COLO668 (cell line): Measurements from ENCODE around the gene SOD2.
"Not testable (repeated sequence)": the region's sequence is repeated elsewhere in the genome, so short reads cannot be mapped to it uniquely, and the experiment has no call there.

Source experiments
- DNase-seq: peaks from one replicate; lab custom pipeline; 2025; ENCODE audit not compliant: unreplicated experiment; lab: John Stamatoyannopoulos, UW

Gene SOD2

DNA sequence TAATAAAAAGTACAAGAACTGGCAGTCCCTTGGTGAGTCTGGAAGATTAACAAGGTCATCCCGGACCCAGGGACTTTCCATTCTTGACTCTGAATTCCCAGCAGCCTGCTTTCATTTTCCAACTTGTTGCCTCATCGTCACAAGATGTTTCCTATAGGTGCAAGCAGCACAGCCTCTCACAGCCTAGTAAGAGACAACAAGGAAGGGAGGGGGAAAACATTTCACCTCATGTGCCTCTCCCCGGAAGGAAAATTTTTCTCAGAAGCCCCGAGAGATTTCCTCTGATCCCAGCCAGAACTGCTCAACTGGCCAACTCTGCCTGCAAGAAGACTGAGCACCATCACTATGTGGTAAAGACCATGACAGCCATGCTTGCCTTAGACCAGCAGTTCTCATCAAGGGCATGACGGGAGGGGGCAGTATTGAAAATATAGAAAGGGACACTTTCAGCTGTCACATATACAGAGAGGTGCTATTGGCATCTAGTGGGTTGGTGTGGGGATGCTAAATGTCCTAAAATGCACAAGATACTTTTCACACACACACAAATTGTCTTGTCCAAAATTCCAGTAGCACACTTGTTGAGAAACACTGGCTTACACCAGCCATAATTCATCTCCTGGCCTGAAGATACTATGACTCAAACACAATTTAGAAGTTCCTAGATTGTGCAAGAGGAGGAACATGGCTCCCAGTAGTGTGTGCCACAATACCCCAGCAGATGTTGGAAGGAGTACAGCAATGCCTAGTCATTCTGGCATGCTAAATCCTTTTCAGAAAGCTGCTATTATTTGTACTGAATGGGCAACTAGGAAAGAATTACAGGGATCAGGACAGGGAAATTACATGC, 23.4 kb upstream of the SOD2 start:
- DNase-seq = no peak

DNA sequence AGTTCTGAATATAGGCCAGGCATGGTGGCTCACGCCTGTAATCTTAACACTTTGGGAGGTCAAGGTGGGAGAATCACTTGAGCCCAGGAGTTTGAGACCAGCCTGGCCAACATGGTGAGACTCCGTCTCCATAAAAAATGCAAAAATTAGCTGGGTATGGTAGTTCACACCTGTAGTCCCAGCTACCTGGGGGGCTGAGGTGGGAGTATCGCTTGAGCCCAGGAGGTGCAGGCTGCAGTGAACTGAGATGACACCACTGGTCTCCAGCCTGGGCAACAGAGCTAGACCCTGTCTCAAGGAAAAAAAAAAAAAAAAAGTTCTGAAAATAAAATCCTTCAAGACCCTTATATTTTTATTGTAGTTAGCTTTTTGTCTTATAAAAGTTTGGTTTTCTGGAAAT, 22.6 kb upstream of the SOD2 start:
- DNase-seq = no peak

DNA sequence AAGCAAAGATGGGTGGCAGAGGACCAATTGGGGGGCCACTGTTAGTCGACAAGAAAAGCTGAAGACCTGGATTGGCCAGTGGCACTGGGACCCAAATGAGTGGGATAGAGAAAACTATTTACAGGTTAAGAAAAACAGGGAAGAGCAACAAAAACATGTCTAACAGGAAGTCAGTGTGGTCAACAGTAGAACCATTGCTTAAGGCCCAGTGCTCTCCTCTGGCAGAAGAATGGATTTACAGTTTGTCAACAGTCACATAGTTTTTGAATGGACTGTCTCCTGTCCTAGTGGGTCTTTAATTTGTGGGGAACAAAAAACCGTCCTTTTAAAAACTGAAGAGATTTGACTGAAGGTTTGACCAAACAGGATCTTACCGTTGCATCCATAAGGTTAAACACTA, 22.1 kb upstream of the SOD2 start:
- DNase-seq = no peak

DNA sequence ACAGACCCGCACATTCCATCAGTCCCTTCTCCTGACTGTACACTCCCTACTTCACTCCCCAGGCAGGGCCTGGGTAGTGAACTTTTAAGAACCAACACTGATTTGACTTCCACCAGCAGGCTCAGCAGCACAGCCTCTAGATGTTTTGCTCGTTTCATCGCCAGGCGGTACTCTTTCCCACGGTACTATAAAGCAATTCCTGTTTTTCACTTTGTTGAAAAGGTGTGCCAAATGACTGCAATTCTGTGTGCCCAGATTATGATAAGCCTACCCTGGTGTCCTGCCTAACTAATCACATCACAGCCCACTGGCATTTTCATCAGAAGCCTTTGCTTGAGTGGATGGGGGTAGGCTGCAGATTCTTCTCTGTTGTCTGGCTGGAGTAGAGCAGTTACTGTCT, 21.4 kb upstream of the SOD2 start:
- no peak for DNase-seq

DNA sequence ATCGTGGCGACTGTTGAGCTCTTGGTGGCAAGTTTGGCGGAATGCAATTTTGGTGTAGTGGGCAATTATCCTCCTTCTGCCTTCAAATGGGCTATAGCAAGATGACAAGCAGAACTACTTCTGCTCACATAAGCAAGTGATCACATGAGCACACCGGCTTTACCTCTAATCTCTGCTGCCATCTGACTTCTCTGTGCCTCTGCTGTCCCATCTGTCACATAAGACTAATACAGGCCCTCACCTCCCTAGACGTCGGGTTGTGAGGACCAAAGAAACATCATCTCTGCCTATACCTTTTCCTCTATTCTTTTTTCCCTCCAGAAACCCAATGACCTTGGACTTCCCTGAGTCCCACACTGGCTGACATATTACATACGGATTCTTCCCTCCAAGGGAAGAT, 20.9 kb upstream of the SOD2 start:
- no peak for DNase-seq

DNA sequence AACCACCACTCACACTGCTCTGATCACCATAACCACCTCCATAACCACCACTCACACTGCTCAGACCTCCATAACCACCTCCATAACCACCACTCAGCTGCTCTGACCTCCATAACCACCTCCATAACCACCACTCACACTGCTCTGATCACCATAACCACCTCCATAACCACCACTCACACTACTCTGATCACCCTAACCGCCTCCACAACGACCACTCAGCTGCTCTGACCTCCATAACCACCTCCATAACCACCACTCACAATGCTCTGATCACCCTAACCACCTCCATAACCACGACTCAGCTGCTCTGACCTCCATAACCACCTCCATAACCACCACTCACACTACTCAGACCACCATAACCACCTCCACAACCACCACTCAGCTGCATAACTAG, 19.3 kb upstream of the SOD2 start:
- DNase-seq = not testable (repeated sequence)

DNA sequence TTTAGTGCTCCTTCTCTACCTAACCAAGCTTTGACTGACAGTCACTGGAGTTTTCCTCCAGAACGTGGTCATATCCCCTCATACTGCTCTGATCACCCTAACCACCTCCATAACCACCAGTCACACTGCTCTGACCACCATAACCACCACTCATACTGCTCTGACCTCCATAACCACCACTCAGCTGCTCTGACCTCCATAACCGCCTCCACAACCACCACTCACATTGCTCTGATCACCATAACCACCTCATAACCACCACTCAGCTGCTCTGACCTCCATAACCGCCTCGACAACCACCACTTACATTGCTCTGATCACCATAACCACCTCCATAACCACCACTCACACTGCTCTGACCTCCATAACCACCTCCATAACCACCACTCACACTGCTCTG, 17.6 kb upstream of the SOD2 start:
- not testable (repeated sequence) for DNase-seq

DNA sequence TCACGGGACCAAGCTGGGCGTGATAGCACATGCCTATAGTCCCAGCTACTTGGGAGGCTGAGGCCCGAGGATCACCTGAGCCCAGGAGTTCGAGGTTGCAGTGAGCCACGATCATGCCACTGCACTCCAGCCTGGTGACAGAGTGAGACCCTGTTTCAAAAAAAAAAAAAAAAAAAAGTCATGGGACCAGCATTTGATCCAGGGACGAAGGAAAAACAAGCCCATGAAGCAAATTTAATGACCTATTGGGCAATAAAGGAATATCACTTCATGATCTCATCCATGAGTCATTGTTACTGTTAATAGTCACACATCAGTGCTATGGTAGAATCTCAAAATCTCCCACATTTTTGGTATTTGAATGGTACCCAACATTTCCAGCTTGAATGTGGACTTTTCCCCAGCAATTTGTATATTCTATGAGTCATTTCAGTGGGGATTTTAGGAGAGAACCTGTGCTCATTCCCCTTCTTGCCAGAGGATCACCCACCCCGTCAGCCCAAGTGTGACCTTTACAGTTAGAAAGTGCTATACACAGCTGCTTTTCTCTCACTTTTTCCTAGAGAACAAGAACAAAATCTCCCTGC, 8.5 kb upstream of the SOD2 start:
- DNase-seq = no peak

DNA sequence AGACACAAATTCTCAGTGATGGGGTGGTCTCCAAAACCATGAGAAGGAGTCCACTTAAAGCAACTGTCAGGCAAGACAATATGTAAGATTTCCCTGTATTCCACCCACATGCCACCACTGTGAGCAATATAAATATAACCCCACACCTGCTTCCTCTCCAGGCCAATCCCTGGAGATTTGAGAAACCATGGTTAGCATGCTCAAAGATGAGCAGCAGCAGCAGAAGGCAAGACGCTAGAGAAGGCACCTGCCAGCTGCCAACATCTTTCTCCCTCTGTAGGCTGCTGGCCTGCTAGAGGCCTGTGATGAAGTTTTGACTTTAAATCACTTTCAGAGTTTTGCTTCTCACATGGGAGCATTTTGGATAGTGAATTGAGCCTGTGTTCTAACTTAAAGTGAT, 7.9 kb upstream of the SOD2 start:
- no peak for DNase-seq

DNA sequence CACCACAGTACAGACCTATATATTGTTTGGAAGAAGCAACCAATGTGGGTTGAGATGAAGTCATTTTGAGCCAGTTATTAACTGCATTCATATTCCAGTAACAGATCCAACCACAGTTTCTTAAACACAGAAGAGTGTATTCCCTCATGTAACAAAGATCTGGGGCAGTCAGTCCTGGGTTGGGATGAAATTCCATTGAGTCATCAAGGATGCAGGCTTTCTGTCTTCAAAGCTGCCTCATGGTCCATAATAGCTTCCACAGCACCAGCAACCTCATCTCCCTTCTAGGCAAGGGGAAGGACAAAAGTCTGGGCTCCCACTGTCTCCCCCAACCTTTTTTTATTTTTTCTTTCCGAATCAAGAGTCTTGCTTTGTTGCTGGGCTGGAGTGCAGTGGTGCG, 2.9 kb upstream of the SOD2 start:
- DNase-seq = no peak

DNA sequence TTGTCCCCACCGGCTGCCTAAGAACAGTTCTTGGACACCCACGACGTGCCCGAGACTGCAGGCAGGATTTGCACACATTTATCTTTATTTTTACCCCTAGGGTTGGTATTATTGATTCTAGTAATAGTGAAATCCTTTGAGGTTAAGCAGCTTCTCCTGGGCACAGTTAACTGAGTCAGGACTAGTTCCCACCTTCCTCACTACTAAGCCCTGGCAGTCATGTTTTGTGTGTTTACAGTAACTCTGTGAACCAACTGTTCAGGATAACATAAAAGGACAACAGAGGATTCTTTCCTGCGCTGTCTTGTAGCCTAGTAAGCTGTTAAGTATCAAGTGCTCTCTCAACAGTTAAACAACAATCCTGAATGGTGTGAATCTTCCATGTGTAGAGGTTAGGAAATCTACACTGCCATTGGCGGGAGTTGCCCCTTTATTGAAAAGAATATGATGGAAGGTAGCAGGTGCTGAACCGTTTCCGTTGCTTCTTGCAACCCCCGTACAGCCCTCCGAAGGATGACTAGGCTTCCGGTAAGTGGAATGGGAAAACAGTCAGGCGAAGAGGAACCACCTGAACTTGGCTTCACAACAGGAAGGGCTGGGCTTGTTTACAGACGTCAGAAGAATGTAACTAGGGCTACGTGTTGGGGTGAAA, 979 bp upstream of the SOD2 start:
- DNase-seq = peak; percentile 27

DNA sequence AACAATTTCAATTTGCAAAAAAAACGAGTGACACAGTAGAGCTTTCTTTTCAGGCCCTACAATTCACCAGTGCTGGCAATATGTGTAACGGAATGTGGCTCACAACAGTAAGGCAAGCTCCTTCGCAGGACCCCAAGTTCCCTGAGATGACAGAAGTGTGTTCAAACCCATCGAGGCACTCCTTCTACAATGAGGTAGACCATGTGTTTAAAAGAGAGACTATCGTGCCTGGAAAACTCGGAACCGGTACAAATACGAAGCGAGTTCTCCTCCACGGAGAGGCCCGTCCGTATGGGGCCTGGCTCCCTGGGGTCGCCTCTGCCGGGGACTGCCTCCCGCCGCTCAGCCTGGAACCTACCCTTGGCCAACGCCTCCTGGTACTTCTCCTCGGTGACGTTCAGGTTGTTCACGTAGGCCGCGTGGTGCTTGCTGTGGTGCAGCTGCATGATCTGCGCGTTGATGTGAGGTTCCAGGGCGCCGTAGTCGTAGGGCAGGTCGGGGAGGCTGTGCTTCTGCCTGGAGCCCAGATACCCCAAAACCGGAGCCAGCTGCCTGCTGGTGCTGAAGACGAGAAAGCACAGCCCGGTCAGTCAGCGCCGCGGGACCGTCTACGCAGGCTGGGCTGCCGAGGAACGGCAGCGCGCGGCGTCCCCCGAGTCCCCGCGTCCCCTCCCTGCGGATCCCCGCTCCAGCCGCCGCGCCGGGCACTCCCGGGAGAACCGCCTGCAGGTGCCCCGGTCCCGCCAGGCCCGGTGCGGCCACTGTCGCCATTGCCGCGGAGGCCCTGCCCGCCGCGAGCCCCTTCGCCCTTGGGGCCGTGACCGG, 526 bp downstream of the SOD2 start:
- peak; percentile 57 for DNase-seq

DNA sequence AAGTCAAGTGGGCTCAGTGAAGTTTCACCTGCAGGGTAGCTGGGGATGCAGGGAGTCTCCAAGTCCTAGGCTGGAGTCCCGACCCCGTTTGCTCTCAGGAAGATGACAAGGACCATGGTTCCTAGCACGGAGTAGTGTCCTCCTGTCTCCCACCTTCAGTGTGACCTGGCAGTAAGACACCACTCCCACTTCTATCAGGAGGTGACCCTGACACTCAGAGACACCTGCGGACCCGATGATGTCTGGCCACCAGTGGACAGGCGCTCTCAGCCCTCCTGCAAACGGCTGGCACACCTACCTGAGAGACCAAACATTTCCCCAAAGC, 1.1 kb downstream of the SOD2 start:
- DNase-seq = no peak

DNA sequence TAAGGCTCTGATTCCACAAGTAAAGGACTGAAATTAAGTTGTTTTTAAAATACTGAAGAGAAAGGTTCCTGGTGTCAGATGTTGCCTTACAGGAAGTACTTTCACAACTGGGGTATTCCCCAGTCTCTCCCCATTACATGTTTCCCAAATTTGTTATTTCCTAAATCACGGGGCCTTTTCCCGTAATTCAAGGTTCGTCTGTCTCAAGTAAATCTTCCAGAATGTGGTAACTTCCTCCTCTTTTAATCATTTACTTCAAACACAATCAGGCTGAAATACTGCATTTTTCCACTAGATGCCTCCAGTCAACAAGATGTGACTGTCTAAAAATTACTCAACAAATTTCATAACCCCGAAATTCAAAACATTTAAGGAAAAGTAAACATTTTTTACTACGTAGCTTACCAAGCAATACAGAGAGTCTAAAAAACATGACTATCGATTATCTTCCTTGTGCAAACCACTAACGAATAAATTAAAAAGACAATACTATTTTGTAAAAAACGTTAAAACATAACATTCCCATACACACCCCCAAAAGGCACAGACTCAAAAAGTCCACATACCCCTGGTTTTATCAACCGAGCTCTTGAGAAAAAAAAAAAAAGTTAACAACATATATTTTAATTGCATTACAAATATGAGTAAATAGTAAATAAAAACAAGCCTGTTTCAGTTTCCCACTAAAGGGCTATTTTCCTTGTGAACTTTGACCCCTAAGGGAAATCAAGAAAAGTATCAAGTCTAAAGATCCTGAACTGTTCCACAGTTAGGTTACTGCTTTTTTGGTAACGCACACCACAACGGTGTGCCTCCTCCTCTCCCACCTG, 1.7 kb downstream of the SOD2 start:
- DNase-seq = no peak

DNA sequence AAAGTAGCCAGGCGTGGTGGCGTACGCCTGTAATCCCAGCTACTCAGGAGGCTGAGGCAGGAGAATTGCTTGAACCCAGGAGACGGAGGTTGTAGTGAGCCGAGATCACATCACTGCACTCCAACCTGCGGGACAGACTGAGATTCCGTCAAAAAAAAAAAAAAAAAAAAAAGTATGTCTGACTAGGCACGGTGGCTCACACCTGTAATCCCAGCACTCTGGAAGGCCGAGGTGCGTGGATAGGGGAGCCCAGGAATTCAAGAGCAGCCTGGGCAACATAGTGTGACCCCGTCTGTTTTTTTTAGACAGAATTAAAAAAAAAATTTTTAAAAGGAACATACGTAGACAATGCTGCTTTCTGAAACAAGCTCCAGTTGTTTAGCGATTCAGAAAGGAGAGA, 2.9 kb downstream of the SOD2 start:
- DNase-seq = not testable (repeated sequence)

DNA sequence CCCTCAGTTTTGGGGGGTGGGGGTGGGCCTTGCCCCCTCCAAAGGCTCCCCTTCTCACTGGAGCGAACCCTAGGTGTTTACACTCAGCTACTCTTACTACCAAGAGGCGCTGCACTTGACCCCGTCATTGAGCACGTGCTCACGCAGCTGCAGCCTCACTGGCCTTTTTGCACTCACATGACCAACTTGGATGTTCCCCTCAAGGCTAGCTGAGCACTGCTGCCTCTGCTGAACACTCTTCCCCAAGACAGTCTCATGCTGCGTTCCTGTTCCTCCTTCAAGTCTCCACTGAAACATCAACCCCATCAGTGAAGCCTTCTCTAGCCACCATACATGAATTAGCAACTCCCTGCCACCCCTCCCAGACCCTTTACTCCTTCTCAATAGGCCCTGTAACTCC, 4.0 kb downstream of the SOD2 start:
- DNase-seq = no peak

DNA sequence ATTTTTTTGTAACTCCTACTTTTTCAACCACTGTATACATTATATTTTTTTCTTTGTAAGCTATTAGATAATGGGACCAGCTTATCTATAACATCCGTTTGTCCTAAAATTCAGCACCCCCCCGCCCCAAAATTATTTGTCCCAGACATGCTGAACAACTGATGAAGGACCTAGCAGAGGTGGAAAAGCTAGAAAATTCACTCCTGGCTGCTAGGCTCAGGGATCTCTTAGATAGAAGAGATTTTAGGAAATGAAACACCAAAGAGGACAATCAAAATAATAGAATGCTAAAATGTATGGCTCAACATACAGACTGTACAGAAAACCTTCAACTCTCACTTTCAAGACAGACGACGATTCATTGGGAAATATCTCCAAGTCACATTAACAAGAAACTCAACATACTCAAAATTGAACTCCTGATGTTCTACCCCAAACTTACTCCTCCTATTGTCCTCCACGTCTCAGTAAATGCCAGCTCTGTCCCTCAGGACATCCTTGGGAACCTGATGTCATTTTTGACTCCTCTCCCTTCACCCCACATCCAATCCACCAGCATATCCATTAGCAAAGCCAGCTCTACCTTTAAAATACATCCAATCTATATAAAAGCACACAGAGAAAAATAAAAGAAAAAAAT, 4.7 kb downstream of the SOD2 start:
- no peak for DNase-seq

DNA sequence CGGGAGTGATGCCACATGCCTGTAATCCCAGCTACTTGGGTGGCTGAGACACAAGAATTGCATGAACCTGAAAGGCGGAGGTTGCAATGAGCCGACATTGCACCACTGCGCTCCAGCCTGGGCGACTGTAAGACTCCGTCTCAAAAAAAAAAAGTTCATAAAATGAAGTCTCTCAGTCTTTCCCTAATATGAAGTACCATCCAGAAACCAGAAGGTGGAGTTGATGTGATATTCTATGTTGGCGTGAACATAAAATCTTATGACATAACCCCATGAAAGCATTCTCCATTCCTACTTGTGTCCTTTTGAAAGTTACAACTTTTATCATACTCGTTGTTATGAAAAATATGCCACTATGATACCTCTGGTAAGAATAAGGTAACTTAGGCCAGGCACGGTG, 5.7 kb downstream of the SOD2 start:
- no peak for DNase-seq

DNA sequence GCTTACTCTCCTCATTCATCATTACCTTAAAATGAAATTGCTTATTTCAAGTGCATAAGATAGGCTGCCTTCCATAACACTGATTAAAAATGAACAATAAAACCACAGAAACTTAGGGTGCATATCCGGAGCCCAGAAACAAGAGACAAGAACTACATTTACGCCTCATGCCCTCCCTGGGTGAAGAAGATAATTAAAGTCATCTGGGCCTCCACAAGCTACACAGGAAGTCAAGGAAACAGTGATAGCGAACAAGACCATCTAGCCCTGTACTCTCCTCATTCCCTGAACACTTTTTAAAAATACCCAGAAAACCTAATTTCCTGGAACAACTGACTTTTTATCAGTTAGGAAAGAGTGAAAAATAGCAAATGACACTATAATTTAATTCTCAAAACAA, 6.3 kb downstream of the SOD2 start:
- no peak for DNase-seq

DNA sequence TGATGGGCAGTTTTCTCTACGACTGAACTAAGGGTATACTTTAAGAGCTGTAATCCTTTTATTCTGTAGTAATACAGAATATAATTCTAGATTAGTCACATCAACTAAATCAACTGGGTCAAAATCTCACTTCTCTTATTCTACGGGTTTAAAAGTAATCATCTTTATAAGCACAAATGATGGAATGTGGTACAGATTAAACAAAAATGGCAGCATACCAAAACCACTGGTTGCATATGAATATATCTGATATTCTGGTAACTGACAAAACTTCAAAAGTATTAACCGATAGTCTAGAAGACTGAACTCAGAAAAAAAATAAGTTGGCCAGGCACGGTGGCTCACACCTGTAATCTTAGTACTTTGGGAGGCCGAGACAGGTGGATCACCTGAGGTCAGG, 7.0 kb downstream of the SOD2 start:
- no peak for DNase-seq

DNA sequence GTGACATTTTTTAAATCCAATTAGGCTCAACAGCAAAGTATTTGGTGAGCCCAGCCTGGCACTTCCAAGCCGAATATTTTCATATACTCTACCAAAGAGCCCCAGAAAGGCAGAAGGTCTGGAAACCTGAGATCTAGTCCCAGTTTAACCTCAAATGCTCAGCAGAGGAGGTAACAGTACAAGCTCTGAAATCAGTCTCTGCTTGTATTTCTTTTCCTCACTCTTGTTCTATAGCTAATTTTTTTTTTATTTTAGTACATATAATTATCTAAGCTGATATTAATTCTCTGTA, 9.1 kb downstream of the SOD2 start:
- DNase-seq = no peak
